KMS-11 (cell line): ENCODE data around the gene KLF2.

Source experiments
- H2AFZ ChIP-seq: fragments of 200-600 bp; sonication (generic); 2 replicates; pipeline ENCODE4 v1.6.1; 2016; ENCODE audit warnings: antibody characterized with exemption, mixed run types, low read depth
- H3K27ac ChIP-seq: fragments of 200-600 bp; sonication (generic); 2 replicates; pipeline ENCODE4 v1.6.1; 2016; ENCODE audit warnings: mild to moderate bottlenecking, mixed run types
- H3K27me3 ChIP-seq: fragments of 200-600 bp; sonication (generic); 2 replicates; pipeline ENCODE4 v1.6.1; 2017; ENCODE audit warnings: mild to moderate bottlenecking, low read depth, mixed run types, moderate library complexity; ENCODE audit not compliant: insufficient read depth
- H3K36me3 ChIP-seq: fragments of 200-600 bp; sonication (generic); 2 replicates; pipeline ENCODE4 v1.6.1; 2017; ENCODE audit warnings: mild to moderate bottlenecking, mixed run types; ENCODE audit not compliant: insufficient read depth
- H3K4me1 ChIP-seq: fragments of 200-600 bp; sonication (generic); 2 replicates; pipeline ENCODE4 v1.6.1; 2016; ENCODE audit warnings: mild to moderate bottlenecking, low read depth, mixed run types; ENCODE audit not compliant: poor library complexity, severe bottlenecking
- H3K4me2 ChIP-seq: fragments of 200-600 bp; sonication (generic); 2 replicates; pipeline ENCODE4 v1.7.0; 2016; ENCODE audit warnings: mild to moderate bottlenecking, mixed run types
- H3K4me3 ChIP-seq: fragments of 200-600 bp; sonication (generic); IDR thresholded peaks from 2 replicates; pipeline ENCODE4 v1.6.1; 2017; ENCODE audit warnings: low read depth, low read length, mixed read lengths; ENCODE audit not compliant: insufficient read depth
- H3K79me2 ChIP-seq: fragments of 200-600 bp; sonication (generic); 2 replicates; pipeline ENCODE4 v1.6.1; 2016; ENCODE audit warnings: low read depth, mixed run types; ENCODE audit not compliant: insufficient read depth
- H3K9ac ChIP-seq: fragments of 200-600 bp; sonication (generic); 2 replicates; pipeline ENCODE4 v1.6.1; 2016; ENCODE audit warnings: mild to moderate bottlenecking, mixed run types
- H4K20me1 ChIP-seq: fragments of 200-600 bp; sonication (generic); 2 replicates; pipeline ENCODE4 v1.6.1; 2016; ENCODE audit warnings: mild to moderate bottlenecking, mixed run types; ENCODE audit not compliant: insufficient read depth
- CTCF ChIP-seq: fragments of 200-600 bp; sonication (generic); conservative IDR thresholded peaks from 2 replicates; pipeline ENCODE4 v1.6.1; 2017; ENCODE audit warnings: low read depth, mild to moderate bottlenecking, antibody characterized with exemption, low read length, moderate library complexity, mixed read lengths

The KLF2 gene

DNA sequence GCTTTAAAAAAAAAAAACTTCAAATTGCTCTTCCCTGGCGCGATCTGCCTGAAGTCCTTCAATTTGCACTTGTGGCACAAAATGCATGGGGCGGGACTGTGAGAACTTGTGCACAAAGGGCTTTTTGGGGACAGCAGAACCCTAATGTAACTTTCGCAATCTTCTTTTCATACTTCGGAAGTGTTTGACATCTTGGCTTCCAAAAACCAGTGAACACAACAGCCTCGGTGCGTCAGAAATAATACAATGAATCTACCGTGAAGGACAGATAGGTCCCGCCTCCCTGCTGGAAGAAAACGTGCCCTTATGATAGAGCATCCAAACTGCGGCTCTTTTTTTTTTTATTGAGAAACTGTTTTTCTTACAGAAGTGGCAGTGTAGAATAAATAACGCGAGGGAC lies 36.6 kb downstream of the KLF2 start:
- no peaks in the 10 kb centered on the region for H3K27me3 ChIP-seq
- no peak overlapping the region for H3K9ac ChIP-seq
- H4K20me1 ChIP-seq, result no peaks in the 10 kb centered on the region
- H3K36me3 ChIP-seq, result no peaks in the 10 kb centered on the region
- TF ChIP-seq CTCF, result no peak
- no peak overlapping the region for H3K4me3 ChIP-seq
- no peaks in the 10 kb centered on the region for H3K79me2 ChIP-seq
- no peak overlapping the region for H3K4me2 ChIP-seq
- no peak overlapping the region for H3K27ac ChIP-seq
- peaks cover 30% of the 10 kb centered on the region for H3K4me1 ChIP-seq
- H2AFZ ChIP-seq, result no peak overlapping the region

- Histone ChIP-seq H3K4me1 (peaks cover 31% of the 10 kb centered on the region), H3K9ac (no peak overlapping the region), H2AFZ (no peak overlapping the region), H3K27me3 (no peaks in the 10 kb centered on the region), H3K79me2 (no peaks in the 10 kb centered on the region), H3K4me3 (no peak overlapping the region), H3K36me3 (no peaks in the 10 kb centered on the region), H3K27ac (no peak overlapping the region), H4K20me1 (no peaks in the 10 kb centered on the region), H3K4me2 (no peak overlapping the region)
- no peak for TF ChIP-seq CTCF
Observed at GRCh38 chr19:16361926-16362325, 37.3 kb downstream of the KLF2 start.

DNA sequence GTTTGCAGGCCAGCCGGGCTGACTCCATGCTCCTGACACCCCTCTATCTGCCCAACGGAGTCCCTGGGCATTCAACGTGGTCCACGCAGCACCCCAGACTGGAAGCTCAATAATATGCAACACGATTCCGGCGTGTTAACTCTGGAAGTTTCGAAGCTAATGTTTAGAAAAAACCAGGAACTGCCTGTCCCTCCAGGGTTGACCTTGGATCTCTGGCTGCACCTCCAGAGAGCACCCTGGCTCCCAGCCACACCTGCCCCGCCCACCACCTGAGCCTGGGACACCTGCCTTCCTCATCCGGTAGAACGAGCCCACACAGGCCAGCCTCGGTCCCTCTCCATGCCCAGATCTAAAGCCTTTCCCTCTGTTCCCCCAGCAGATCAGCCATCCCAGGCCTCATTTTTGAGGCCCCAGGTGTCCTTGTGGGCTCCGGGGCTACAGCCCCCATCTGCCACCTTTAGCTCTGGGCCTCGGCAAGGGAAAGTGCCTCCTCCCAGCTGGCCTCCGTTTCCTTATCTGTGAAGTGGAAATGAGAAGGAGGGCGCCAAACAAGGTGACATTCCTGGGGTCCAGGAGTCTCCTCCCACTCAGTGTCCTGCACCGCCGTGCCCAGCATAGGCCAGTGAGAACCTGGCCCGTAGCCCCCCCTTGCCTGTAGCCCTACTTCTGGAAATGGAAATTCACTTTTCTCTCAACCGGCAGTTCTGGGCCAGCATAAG lies 38.7 kb downstream of the KLF2 start:
- Histone ChIP-seq H3K9ac (no peak overlapping the region), H3K27me3 (no peaks in the 10 kb centered on the region), H2AFZ (no peak overlapping the region), H3K79me2 (no peaks in the 10 kb centered on the region), H3K4me1 (peaks cover 43% of the 10 kb centered on the region), H4K20me1 (no peaks in the 10 kb centered on the region), H3K27ac (no peak overlapping the region), H3K4me2 (no peak overlapping the region), H3K4me3 (no peak overlapping the region), H3K36me3 (no peaks in the 10 kb centered on the region)
- TF ChIP-seq CTCF, result no peak

- Histone ChIP-seq H3K36me3 (no peaks in the 10 kb centered on the region), H3K4me2 (no peak overlapping the region; the same call in 1 of the 2 replicates), H3K27ac (no peak overlapping the region), H4K20me1 (no peaks in the 10 kb centered on the region), H3K79me2 (no peaks in the 10 kb centered on the region), H2AFZ (no peak overlapping the region), H3K9ac (no peak overlapping the region), H3K4me1 (peaks cover 49% of the 10 kb centered on the region), H3K27me3 (no peaks in the 10 kb centered on the region), H3K4me3 (no peak overlapping the region)
- no peak for TF ChIP-seq CTCF
Observed at GRCh38 chr19:16363852-16364230, 39.2 kb downstream of the KLF2 start.
